Transverse colon (tissue), 3 donors: ENCODE results near the gene SLC25A48.

Source experiments
- POLR2A ChIP-seq: fragments of 450-650 bp; IDR thresholded peaks from one replicate; pipeline ENCODE4 v1.6.1; 2016; ENCODE audit warnings: antibody characterized with exemption, mild to moderate bottlenecking, moderate library complexity
- POLR2AphosphoS5 ChIP-seq, 3 donors: sonication (generic); formaldehyde crosslinking; IDR thresholded peaks; one replicate each; pipeline ENCODE4 v1.6.1; 2016; ENCODE audit warnings: antibody characterized with exemption in 3 of 3

GRCh38 chr5:135814316-135814715, 20.1 kb upstream of the SLC25A48 start:
- TF ChIP-seq POLR2A (no peak), POLR2AphosphoS5 (IDR thresholded peaks at IDR 0.05) (no peak)
